WI38 (cell line): Measurements from ENCODE around the gene PLEKHA7.
"Not testable (repeated sequence)": the region's sequence is repeated elsewhere in the genome, so short reads cannot be mapped to it uniquely, and the experiment has no call there.

Source experiments
- H3K4me3 ChIP-seq: 2 replicates; pipeline ENCODE4 v1.5.1; 2011; ENCODE audit warnings: low read depth, mild to moderate bottlenecking, control low read depth, low read length
- TF ChIP-seq, protein P1 (sequence below): IDR thresholded peaks from 2 replicates; pipeline ENCODE4 v1.5.1; 2012; ENCODE audit warnings: low read depth, mild to moderate bottlenecking, control low read depth, low read length

The PLEKHA7 gene, protein sequence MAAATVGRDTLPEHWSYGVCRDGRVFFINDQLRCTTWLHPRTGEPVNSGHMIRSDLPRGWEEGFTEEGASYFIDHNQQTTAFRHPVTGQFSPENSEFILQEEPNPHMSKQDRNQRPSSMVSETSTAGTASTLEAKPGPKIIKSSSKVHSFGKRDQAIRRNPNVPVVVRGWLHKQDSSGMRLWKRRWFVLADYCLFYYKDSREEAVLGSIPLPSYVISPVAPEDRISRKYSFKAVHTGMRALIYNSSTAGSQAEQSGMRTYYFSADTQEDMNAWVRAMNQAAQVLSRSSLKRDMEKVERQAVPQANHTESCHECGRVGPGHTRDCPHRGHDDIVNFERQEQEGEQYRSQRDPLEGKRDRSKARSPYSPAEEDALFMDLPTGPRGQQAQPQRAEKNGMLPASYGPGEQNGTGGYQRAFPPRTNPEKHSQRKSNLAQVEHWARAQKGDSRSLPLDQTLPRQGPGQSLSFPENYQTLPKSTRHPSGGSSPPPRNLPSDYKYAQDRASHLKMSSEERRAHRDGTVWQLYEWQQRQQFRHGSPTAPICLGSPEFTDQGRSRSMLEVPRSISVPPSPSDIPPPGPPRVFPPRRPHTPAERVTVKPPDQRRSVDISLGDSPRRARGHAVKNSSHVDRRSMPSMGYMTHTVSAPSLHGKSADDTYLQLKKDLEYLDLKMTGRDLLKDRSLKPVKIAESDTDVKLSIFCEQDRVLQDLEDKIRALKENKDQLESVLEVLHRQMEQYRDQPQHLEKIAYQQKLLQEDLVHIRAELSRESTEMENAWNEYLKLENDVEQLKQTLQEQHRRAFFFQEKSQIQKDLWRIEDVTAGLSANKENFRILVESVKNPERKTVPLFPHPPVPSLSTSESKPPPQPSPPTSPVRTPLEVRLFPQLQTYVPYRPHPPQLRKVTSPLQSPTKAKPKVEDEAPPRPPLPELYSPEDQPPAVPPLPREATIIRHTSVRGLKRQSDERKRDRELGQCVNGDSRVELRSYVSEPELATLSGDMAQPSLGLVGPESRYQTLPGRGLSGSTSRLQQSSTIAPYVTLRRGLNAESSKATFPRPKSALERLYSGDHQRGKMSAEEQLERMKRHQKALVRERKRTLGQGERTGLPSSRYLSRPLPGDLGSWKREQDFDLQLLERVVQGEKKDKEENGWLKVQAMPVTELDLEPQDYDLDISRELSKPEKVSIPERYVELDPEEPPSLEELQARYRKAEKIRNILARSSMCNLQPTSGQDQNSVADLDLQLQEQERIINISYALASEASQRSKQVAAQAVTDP

DNA sequence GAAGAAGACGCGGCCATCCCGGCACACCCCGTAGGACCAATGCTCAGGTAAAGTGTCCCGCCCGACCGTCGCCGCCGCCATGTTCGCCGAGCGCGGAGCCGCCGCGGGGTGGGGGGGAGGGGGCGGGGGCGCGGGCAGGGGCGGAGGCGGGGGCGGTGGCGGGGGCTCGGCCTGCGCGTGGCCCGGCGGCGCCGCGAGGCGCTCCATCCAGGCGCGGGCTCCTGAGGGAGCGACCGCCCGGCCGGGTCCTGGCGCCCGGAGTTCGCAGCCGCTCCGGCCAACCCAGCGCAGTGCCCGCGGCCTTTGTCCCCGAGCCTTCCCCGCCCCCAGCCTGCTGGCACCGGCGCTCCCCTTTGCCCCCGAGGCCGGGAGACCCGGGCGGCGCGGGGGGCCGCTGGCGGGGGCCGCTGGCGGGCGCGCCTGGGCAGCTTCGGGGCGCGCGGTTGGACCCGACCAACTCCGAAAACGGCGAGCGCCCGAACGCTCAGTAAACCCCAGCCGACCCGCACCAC lies at the start of gene PLEKHA7:
PLEKHA7 (minus strand) TSS at position 94 of the 512 bp plus-strand sequence; CDS start at position 81, 13 bp downstream.
- no peak within 1 kb of the TSS for H3K4me3 ChIP-seq
- TF ChIP-seq, protein P1, sequence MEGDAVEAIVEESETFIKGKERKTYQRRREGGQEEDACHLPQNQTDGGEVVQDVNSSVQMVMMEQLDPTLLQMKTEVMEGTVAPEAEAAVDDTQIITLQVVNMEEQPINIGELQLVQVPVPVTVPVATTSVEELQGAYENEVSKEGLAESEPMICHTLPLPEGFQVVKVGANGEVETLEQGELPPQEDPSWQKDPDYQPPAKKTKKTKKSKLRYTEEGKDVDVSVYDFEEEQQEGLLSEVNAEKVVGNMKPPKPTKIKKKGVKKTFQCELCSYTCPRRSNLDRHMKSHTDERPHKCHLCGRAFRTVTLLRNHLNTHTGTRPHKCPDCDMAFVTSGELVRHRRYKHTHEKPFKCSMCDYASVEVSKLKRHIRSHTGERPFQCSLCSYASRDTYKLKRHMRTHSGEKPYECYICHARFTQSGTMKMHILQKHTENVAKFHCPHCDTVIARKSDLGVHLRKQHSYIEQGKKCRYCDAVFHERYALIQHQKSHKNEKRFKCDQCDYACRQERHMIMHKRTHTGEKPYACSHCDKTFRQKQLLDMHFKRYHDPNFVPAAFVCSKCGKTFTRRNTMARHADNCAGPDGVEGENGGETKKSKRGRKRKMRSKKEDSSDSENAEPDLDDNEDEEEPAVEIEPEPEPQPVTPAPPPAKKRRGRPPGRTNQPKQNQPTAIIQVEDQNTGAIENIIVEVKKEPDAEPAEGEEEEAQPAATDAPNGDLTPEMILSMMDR: no peak

DNA sequence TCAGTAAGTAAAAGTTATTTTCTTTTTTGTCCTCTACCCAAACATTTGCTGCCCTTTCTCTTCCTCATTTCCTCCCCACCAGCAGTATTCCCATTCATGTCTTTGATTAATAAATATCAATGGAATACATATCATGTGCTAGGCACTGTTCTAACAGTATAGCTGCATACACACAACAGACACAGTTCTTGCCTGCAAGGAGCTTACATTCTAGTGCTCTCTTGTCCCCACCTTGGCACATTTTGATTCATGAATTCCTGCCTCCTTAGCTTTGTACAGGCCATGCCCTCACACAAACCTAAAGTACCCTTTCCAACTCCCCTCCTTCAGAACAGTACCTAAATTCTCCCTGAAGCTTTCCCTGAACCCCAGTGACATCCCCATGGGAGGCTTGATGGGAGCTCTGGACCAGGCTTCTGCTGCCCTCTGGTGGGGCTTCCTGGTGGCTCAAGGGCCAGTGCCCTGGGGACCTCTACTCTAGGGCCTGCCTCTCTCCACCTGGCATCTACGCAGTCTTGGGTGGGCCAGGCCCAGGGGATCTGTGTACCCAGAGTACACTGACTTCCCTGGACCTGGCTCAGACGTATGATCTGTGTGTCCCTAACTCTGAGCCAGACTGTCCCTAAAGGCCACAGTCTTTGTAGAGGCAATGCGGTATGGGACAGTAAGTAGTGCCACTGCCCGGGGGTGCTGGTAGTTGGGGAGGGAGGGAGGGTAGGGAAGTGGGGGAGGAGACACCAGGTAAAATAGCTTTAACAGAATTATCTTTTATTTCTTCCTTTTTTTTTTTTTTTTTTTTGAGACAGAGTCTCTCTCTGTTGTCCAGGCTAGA lies 49.2 kb upstream of the PLEKHA7 start:
- H3K4me3 ChIP-seq: no peak overlapping the region
- TF ChIP-seq, protein P1: peak; percentile 86

DNA sequence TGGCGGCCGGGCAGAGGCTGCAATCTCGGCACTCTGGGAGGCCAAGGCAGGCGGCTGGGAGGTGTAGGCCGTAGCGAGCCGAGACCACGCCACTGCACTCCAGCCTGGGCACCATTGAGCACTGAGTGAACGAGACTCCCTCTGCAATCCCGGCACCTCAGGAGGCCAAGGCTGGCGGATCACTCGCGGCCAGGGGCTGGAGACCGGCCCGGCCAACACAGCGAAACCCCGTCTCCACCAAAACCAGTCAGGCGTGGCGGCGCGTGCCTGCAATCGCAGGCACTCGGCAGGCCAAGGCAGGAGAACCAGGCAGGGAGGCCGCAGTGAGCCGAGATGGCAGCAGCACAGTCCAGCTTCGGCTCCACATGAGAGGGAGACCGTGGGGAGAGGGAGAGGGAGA lies 36.9 kb upstream of the PLEKHA7 start:
- H3K4me3 ChIP-seq: not testable (repeated sequence)

DNA sequence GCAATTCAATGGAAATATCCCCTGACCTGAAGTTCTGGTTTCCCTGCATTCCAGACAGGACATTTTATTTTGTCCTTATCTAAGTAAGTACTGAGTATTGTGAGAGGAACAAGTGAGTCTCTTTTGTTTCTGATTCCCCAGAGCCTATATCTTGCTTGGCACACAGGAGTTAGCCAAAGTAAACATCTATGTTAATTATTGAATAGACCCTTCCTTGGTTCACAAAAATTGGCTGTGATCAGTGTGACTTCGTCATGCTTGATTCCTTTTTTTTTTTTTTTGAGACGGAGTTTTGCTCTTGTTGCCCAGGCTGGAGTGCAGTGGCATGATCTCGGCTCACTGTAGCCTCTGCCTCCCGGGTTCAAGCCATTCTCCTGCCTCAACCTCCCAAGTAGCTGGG lies 34.3 kb upstream of the PLEKHA7 start:
- not testable (repeated sequence) for H3K4me3 ChIP-seq

DNA sequence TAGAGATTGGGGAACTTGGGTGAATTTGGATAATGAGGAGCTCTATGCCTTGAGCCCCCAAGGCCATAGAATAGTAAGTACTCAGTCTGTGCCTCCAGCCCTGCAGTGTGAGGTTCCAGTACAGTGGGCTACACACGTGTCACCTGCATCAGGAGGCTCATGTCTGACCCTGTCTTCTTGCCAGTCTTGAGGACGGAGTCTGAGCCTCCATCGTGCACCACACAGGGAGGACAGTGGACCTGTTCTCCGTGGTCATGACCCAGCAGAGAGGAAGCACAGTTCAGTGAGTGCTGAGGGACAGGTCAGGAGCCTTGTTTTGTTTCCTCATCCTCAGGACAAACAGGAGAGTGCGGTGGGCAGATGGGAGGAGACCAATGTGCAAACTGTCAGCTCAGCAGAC lies 32.5 kb upstream of the PLEKHA7 start:
- H3K4me3 ChIP-seq: no peak overlapping the region
- TF ChIP-seq, protein P1: no peak

DNA sequence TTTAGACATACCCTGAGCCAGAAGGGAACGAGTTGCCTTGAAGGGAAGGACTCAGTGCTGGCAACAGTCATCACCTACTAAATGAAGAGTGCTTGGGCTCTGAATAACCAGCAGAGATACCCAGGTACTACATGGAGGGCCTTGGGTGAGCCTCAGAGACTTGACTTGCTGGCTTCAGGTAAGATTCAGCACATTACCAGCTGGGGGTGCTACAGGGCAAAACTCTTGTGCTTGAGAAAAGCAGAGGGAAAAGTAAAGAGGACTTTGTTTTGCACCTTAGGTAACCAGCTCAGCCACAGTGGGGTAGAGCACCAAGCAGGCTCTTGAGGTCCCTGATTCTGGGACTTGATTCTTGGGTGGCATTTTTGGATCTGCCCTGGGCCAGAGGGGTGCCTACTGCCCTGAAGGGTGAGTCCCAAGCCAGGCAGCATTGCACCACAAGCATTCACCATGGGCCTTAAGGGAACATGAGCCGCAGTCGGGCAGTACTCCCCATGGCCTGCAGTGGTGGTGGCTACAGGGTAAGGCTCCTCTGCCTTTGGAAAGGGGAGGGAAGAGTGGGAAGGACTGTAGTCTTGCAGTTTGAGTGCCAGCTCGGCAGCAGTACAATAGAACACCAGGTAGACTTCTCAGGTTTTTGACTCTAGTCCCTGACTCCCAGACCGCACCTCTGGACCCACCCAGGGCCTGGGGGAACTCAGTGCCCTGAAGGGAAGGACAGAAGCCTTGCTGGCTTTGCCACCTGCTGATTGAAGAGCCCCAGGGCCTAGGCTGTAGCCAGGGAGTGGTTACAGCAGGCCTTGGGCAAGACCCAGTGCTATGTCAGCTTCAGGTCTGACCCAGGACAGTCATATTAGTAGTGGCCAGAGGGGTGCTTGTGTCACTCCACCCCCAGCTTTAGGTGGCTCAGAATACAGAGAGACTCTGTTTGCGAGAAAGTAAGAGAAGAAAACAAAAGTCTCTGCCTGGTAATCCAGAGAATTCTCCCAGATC lies 22.7 kb upstream of the PLEKHA7 start:
- no peak overlapping the region for H3K4me3 ChIP-seq
- TF ChIP-seq, protein P1: no peak

DNA sequence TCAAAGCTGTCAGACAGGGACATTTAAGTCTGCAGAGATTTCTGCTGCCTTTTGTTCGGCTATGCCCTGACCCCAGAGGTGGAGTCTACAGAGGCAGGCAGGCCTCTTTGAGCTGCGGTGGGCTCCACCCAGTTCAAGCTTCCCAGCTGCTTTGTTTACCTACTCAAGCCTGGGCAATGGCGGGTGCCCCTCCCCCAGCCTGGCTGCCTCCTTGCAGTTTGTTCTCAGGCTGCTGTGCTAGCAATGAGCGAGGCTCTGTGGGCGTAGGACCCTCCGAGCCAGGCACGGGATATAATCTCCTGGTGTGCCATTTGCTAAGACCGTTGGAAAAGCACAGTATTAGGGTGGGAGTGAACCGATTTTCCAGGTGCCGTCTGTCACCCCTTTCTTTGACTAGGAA lies 19.8 kb upstream of the PLEKHA7 start:
- not testable (repeated sequence) for H3K4me3 ChIP-seq
